Ascending aorta (tissue), 2 donors: ENCODE data around the gene BPGM. TPM values are rescaled to one million over a fixed set of nuclear protein-coding genes. Genes with fewer than 3 reads are reported as not detected.

Source experiments
- DNase-seq, 2 donors: peaks; one replicate each; pipeline ENCODE4 v3.0.0-alpha.2; 2019; ENCODE audit warnings: low spot score in 2 of 2
- H3K27ac ChIP-seq, 2 donors: fragments of 200-600 bp; sonication (generic); one replicate each; pipeline ENCODE4 v1.5.1; 2016 to 2017; ENCODE audit warnings: mild to moderate bottlenecking in 1 of 2
- H3K27me3 ChIP-seq: fragments of 200-600 bp; sonication (generic); one replicate; pipeline ENCODE4 v1.5.1; 2017
- H3K36me3 ChIP-seq, 2 donors: fragments of 200-600 bp; sonication (generic); one replicate each; pipeline ENCODE4 v1.5.1; 2016
- H3K4me1 ChIP-seq, 2 donors: fragments of 200-600 bp; sonication (generic); one replicate each; pipeline ENCODE4 v1.5.1; 2016 to 2017; ENCODE audit warnings: mild to moderate bottlenecking in 1 of 2
- H3K4me3 ChIP-seq, 2 donors: fragments of 200-600 bp; sonication (generic); one replicate each; pipeline ENCODE4 v1.5.1; 2016 to 2017; ENCODE audit warnings: mild to moderate bottlenecking in 1 of 2
- H3K9me3 ChIP-seq, 2 donors: fragments of 200-600 bp; sonication (generic); one replicate each; pipeline ENCODE4 v1.5.1; 2016
- CTCF ChIP-seq, 3 experiments: fragments of 200-600 bp in 2 of 3; fragments of 450-650 bp in 1 of 3; sonication (generic) in 2 of 3; IDR thresholded peaks; one replicate each; pipeline ENCODE4 v1.5.1; 2016 to 2019; ENCODE audit warnings: antibody characterized with exemption in 3 of 3, mild to moderate bottlenecking in 1 of 3, moderate library complexity in 1 of 3
- intact Hi-C: fragments of 100-400 bp; cut with DNase I; formaldehyde crosslinking; loops from one replicate; pipeline ENCODE4 v1.15.1; 2023
- total RNA-seq: library from RNA; depleted of rRNA; stranded (reverse); fragments of >200 nt; gene quantifications from one replicate; pipeline ENCODE4 v1.1.0, GENCODE V29; 2016

The BPGM gene
- total RNA-seq, 1 donor from 2014 or later: 19.2 TPM

- TF ChIP-seq CTCF (IDR thresholded peaks at IDR 0.05): no peak
- no peak overlapping the region for H3K4me3 ChIP-seq
- intact Hi-C loops: no loop called here
- no peaks in the 10 kb centered on the region for H3K36me3 ChIP-seq
- peak overlapping the region in 1 of 2 donors; percentile 63 for H3K27ac ChIP-seq
- H3K9me3 ChIP-seq: no peaks in the 10 kb centered on the region
- H3K4me1 ChIP-seq: peaks cover 0 to 35% of the 10 kb centered on the region in 2 donors
- H3K27me3 ChIP-seq: no peaks in the 10 kb centered on the region
- no peak for DNase-seq
Observed at GRCh38 chr7:134718211-134718875, 71.7 kb downstream of the BPGM start.

GRCh38 chr7:134720091-134720935 is 73.7 kb downstream of the BPGM start:
- no peak for DNase-seq
- TF ChIP-seq CTCF (IDR thresholded peaks at IDR 0.05): no peak
- H3K4me1 ChIP-seq: peaks cover 0 to 49% of the 10 kb centered on the region in 2 donors
- no peak overlapping the region for H3K4me3 ChIP-seq
- H3K27me3 ChIP-seq: no peaks in the 10 kb centered on the region
- H3K9me3 ChIP-seq: no peaks in the 10 kb centered on the region
- H3K27ac ChIP-seq: peak overlapping the region; percentile 28 to 63
- intact Hi-C loops: loop anchor here (5.0 kb wide), 1 partner anchor 57 kb away; the partner anchor contains the start of gene CALD1
- no peaks in the 10 kb centered on the region for H3K36me3 ChIP-seq

GRCh38 chr7:134721171-134721570 is 74.5 kb downstream of the BPGM start:
- no peak for TF ChIP-seq CTCF (IDR thresholded peaks at IDR 0.05)
- no peaks in the 10 kb centered on the region for H3K36me3 ChIP-seq
- no peak overlapping the region for H3K4me3 ChIP-seq
- no peaks in the 10 kb centered on the region for H3K27me3 ChIP-seq
- intact Hi-C loops: loop anchor here (5.0 kb wide), 1 partner anchor 56 kb away; the partner anchor contains the start of gene CALD1
- no peak for DNase-seq
- H3K4me1 ChIP-seq: peaks cover 0 to 45% of the 10 kb centered on the region in 2 donors
- peak overlapping the region; percentile 50 to 63 for H3K27ac ChIP-seq
- no peaks in the 10 kb centered on the region for H3K9me3 ChIP-seq

GRCh38 chr7:134722786-134723322 is 76.2 kb downstream of the BPGM start:
- H3K36me3 ChIP-seq: no peaks in the 10 kb centered on the region
- no peak overlapping the region for H3K4me3 ChIP-seq
- H3K4me1 ChIP-seq: peaks cover 0 to 52% of the 10 kb centered on the region in 2 donors
- no peaks in the 10 kb centered on the region for H3K27me3 ChIP-seq
- H3K27ac ChIP-seq: peak overlapping the region; percentile 5 to 44
- no peak for TF ChIP-seq CTCF (IDR thresholded peaks at IDR 0.05)
- intact Hi-C loops: loop anchor here (5.0 kb wide), 1 partner anchor 54 kb away; the partner anchor contains the start of gene CALD1
- H3K9me3 ChIP-seq: no peaks in the 10 kb centered on the region
- DNase-seq: no peak

- intact Hi-C loops: loop anchor here (5.0 kb wide), 1 partner anchor 53 kb away; the partner anchor contains the start of gene CALD1
- H3K4me3 ChIP-seq: peak overlapping the region in 1 of 2 donors; percentile 10
- peaks cover 0 to 54% of the 10 kb centered on the region in 2 donors for H3K4me1 ChIP-seq
Observed at GRCh38 chr7:134723892-134724291, 77.2 kb downstream of the BPGM start.

More at GRCh38 chr7:134723892-134724291, 77.2 kb downstream of the BPGM start:
- Histone ChIP-seq H3K27me3 (no peaks in the 10 kb centered on the region), H3K27ac (peak overlapping the region; percentile 39 to 71), H3K9me3 (no peaks in the 10 kb centered on the region), H3K36me3 (no peaks in the 10 kb centered on the region)
- DNase-seq: no peak
- no peak for TF ChIP-seq CTCF (IDR thresholded peaks at IDR 0.05)
